Heart left ventricle (tissue), 13 donors: Measurements from ENCODE around the gene NID2.

Source experiments
- POLR2A ChIP-seq, 2 donors: fragments of 450-650 bp; IDR thresholded peaks; one replicate each; pipeline ENCODE4 v1.6.1; 2017; ENCODE audit warnings: antibody characterized with exemption in 2 of 2, mild to moderate bottlenecking in 2 of 2, moderate library complexity in 2 of 2
- TF ChIP-seq, protein P1 (sequence below), 12 donors: fragments of 200-600 bp; sonication (generic) in 4 of 12; IDR thresholded peaks; one replicate each; pipeline versions ENCODE4 v1.5.0 to v1.8.0; 2018 to 2022; ENCODE audit warnings: antibody characterized with exemption in 12 of 12, mild to moderate bottlenecking in 5 of 12
- donor health status: ischemic (EF 13 %, LVEDD 7.1; RV severe dilation, severe dysfunction).
- donor health status: DM: no; HTN: yes; CAD: no.
- donor health status: DM: no; HTN: no; CAD: no.
- donor health status: ischemic (EF 25% LVEDD 6.9; RV normal size, moderate dysfunction).
- donor health status: ischemic (EF 25% LVEDD 5.7; RV mildly dilated, moderate dysfunction).
- donor health status: ischemic (EF 35%, LVEDD 5.7; RV mildly dilated, moderate dysfunction).
- donor health status: nonischemic (EF 11% LVEDD 7.7; RV severe dilation, severe dysfunction).
- donor health status: DM: yes; HTN: yes; CAD: no.
- donor health status: PGD.
- donor health status: ischemic (EF 29% LVEDD 5.4; RV normal size, mild dysfunction).
- donor health status: nonischemic (EF 23%, LVEDD 6.1; RV moderate dilation, normal function).

DNA sequence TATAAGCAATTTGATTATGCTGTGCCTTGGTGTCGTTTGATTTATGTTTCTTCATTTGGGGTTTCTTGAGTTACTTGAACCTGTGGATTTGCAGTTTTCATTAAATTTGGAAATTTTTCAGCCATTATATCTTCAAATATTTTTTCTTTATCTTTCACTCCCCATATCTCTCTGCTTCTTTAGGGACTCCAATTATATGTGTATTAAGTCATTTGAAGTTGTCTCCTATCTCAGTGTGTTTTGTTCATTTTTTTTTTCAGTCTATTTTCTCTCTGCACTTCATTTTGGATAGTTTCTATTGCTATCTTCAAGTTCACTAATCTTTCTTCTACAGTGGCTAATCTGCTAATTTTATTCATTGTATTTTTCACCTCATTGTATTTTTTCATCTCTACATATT is 108.9 kb downstream of the NID2 start:
- TF ChIP-seq, protein P1, sequence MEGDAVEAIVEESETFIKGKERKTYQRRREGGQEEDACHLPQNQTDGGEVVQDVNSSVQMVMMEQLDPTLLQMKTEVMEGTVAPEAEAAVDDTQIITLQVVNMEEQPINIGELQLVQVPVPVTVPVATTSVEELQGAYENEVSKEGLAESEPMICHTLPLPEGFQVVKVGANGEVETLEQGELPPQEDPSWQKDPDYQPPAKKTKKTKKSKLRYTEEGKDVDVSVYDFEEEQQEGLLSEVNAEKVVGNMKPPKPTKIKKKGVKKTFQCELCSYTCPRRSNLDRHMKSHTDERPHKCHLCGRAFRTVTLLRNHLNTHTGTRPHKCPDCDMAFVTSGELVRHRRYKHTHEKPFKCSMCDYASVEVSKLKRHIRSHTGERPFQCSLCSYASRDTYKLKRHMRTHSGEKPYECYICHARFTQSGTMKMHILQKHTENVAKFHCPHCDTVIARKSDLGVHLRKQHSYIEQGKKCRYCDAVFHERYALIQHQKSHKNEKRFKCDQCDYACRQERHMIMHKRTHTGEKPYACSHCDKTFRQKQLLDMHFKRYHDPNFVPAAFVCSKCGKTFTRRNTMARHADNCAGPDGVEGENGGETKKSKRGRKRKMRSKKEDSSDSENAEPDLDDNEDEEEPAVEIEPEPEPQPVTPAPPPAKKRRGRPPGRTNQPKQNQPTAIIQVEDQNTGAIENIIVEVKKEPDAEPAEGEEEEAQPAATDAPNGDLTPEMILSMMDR (IDR thresholded peaks at IDR 0.05): no peak
- no peak for TF ChIP-seq POLR2A (IDR thresholded peaks at IDR 0.05)
